Measurements from ENCODE around the gene SORBS1.

- TF ChIP-seq CTCF (IDR thresholded peaks at IDR 0.05; ENCODE audit: low read length) (no peak), EZH2 (optimal IDR thresholded peaks at IDR 0.05; ENCODE audit: low read depth, low read length) (no peak)
These were observed 293.9 kb downstream of the SORBS1 start for GRCh38 chr10:95267251-95267650.
